CD4-positive, alpha-beta T cell treated with Interleukin-1 beta for 1 hour (primary cell): ENCODE results near the gene TBX21.
A peak's percentile ranks its signal among the peaks of the same experiment; 100 is the strongest.

Experiments used
- DNase-seq, 2 donors: peaks; one replicate each; pipeline ENCODE4 v3.0.0-alpha.2; 2020 to 2022

The TBX21 gene

GRCh38 chr17:47733047-47733673 is at the start of gene TBX21:
Gene TBX21 (plus strand): TSS chr17:47733236. CDS start chr17:47733455, 219 bp downstream.
- DNase-seq = peak; percentile 91 to 92

- DNase-seq = no peak
These were observed 49.0 kb upstream of the TBX21 start for GRCh38 chr17:47684025-47684424.

GRCh38 chr17:47684535-47685193 is 48.4 kb upstream of the TBX21 start:
- DNase-seq = no peak

DNA sequence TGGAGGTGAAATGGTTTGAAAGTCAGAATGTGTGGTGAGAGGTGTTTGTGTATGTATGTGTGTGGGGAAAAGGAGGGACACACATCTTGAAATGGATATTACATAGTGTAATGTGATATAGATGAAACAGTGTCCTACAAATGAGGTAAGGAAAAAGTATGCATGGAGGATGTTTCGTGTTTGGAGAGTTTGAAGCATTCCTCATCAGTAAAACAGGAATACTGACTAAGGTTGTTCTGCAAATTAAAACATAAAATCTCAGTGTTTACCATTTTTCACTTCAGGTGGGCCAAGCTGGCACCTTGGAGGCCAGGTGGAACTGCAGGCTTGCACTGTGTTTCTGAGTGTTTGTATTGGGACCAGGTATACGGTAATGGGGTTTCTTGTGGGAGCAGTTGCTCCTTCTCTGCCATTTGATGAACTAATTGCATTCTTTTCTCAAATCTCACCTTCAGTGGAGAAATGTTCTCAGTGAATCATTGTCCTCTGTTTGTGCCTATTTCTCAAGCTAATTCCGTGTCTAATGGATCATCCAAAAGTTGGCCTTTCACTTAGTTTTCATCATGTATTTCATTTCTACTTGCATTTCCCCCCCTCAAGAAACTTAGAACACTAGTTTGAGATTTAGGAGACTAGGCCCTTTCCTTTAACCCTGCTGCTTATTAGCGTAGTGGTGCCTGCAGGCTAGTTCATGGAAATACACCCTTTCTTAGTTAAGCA is 47.3 kb upstream of the TBX21 start:
- DNase-seq = no peak

- no peak for DNase-seq
These were observed 46.8 kb upstream of the TBX21 start for GRCh38 chr17:47686276-47686635.

GRCh38 chr17:47686664-47687327 is 46.2 kb upstream of the TBX21 start:
- DNase-seq = no peak

GRCh38 chr17:47687328-47687690 is 45.7 kb upstream of the TBX21 start:
- no peak for DNase-seq

GRCh38 chr17:47687748-47688147 is 45.3 kb upstream of the TBX21 start:
- DNase-seq = no peak

DNA sequence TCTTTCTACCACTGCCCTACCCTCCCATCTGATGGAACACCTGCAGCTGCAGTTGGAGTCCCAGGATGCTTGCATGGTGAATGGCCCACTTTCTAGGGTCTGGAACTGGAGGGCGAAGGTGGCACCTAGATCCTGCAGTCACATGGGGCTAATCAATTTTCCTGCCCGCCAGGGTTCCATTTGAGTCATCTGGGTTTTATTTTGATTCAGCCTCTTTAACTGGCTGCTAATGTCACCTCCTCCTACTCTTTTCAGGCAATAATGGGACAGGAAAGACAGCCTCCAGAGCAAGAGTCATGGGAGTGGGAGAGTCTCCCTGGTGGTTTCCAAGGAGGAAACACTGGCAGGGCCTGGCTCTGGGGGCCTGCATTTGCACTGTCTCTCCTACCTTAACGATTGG is 42.9 kb upstream of the TBX21 start:
- no peak for DNase-seq

GRCh38 chr17:47692137-47692894 is 40.7 kb upstream of the TBX21 start:
- DNase-seq = no peak

GRCh38 chr17:47692895-47693730 is 39.9 kb upstream of the TBX21 start:
- no peak for DNase-seq

- peak; percentile 66 to 68 for DNase-seq
These were observed 39.1 kb upstream of the TBX21 start, which contains the start of gene TBKBP1 for GRCh38 chr17:47693731-47694580. Gene TBKBP1 (plus strand): TSS chr17:47694161. CDS start chr17:47696113, 1,952 bp downstream.

GRCh38 chr17:47694581-47695428 is 38.2 kb upstream of the TBX21 start:
- no peak for DNase-seq

- DNase-seq = no peak
These were observed 37.3 kb upstream of the TBX21 start for GRCh38 chr17:47695429-47696376.

- no peak for DNase-seq
These were observed 36.1 kb upstream of the TBX21 start for GRCh38 chr17:47696717-47697642.

- no peak for DNase-seq
These were observed 34.9 kb upstream of the TBX21 start for GRCh38 chr17:47697906-47698711.
